ENCODE data around the gene CFAP73. TPM values are rescaled to one million over a fixed set of nuclear protein-coding genes. Genes with fewer than 3 reads are reported as not detected.

Gene CFAP73
- polyA plus RNA-seq, 4 donors: 0.91 to 1.5 (median 1.1) TPM

DNA sequence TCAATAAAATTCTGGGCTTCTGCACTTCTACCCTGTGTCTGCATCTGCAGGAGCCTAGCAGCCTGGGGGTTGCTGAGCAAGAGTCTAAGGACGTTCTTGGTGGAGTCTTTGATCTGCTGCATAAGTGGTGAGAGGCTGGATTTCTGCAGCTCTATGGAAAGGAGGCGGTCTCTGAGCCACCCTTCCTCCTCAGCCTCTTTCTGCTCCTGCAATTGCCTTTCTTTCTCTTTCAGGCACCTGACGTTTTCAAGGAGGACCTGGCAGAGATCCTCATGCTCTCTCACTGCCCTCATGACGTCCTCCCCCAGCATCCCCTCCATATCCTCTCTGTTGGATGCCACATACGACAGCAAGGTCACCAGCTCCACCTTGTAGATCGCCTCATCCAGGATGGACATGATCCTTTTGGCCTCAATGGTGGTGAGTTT, 58.1 kb downstream of the CFAP73 start:
- no peak for DNase-seq (ENCODE audit: low read depth in 4 of 4, low spot score in 3 of 4)

DNA sequence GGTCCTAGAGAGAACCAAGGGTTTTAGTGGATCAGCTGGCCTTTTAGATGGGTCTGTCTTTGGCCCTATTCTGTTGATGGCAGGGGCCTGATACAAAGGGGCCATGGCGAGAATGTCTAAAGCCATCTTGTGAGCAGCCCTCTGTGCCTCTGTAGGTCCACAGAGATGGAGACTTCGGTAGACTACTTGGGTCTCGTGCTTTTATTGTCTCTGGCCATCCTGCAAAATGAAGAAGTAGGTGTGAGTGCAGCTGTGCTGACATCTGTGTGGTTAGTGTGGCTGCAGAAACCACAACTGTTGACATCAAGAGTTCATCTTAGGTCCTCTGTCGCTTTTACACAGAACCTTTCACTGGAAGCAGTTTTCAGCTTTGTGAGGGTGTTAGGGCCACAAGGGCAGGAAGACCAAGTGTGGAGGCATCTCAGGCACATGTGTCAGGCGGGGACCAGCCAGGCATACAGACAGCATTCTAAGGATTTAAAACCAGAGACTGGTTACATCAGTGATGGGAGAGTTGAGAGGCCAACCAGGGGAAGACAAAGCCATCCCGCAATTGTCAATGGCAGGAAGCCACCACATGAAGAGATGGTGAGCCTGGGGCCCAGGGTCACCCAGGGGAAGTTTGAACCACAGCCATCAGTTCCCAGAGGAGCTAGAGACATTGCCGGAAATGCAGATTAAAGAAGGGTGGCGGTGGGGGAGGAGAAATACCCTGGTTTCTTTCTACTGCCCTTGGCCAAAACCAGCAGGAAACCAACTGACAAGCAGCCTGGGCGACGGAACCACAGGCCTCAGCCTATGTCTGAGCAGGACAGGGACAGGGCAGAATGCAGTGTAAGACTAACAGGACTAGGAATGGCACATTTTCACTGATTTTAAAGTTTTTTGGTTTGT, 58.8 kb downstream of the CFAP73 start:
- no peak for DNase-seq (ENCODE audit: low read depth in 4 of 4, low spot score in 3 of 4)

Other genes with a start within 250 kb of the CFAP73 start
- gene OAS1, start 242.8 kb upstream of the CFAP73 start, polyA plus RNA-seq (ENCODE audit: insufficient read length in 4 of 4): 10 to 100 TPM in 3 of 4 donors, 1 to 10 TPM in 1; 9.7 to 16.9 (median 13.0) TPM
- gene OAS3, start 211.2 kb upstream of the CFAP73 start, polyA plus RNA-seq (ENCODE audit: insufficient read length in 4 of 4): 10 to 100 TPM in 2 of 4 donors, 1 to 10 TPM in 2; 8.3 to 11.0 (median 10.3) TPM
- gene OAS2, start 171.2 kb upstream of the CFAP73 start, polyA plus RNA-seq (ENCODE audit: insufficient read length in 4 of 4): 10 to 100 TPM in 2 of 4 donors, 1 to 10 TPM in 2; 4.9 to 11.4 (median 10.1) TPM
- 10 to 100 TPM; 11.1 to 15.1 (median 13.0) TPM for gene DTX1, start 93.0 kb upstream of the CFAP73 start, polyA plus RNA-seq (ENCODE audit: insufficient read length in 4 of 4)
- gene RASAL1, start 14.0 kb upstream of the CFAP73 start, polyA plus RNA-seq (ENCODE audit: insufficient read length in 4 of 4): 10 to 100 TPM in 2 of 4 donors, 1 to 10 TPM in 2; 7.7 to 11.6 (median 10.3) TPM
- gene DDX54, start 35.8 kb downstream of the CFAP73 start, polyA plus RNA-seq (ENCODE audit: insufficient read length in 4 of 4): 100 to 1,000 TPM in 1 of 4 donors, 10 to 100 TPM in 3; 68.2 to 102 (median 74.7) TPM
- 10 to 100 TPM; 16.5 to 22.1 (median 17.3) TPM for gene RITA1, start 36.0 kb downstream of the CFAP73 start, polyA plus RNA-seq (ENCODE audit: insufficient read length in 4 of 4)
- 10 to 100 TPM; 27.3 to 37.7 (median 35.4) TPM for gene TPCN1, start 71.7 kb downstream of the CFAP73 start, polyA plus RNA-seq (ENCODE audit: insufficient read length in 4 of 4)
- gene SLC8B1, start 185.4 kb downstream of the CFAP73 start, polyA plus RNA-seq (ENCODE audit: insufficient read length in 4 of 4): 10 to 100 TPM; 11.2 to 15.1 (median 14.3) TPM
- gene PLBD2, start 208.9 kb downstream of the CFAP73 start, polyA plus RNA-seq (ENCODE audit: insufficient read length in 4 of 4): 10 to 100 TPM; 18.8 to 22.2 (median 20.9) TPM